OCI-LY3 (cell line): ENCODE data around the gene TNFRSF21.

ENCODE experiments used
- H2AFZ ChIP-seq: fragments of 200-600, 300-600 bp; shearing (Covaris generic); 2 replicates; pipeline ENCODE4 v1.6.0; 2014; ENCODE audit warnings: antibody characterized with exemption, low read depth, low read length
- H3K27ac ChIP-seq: fragments of 200-600, 300-600 bp; sonication (generic); 2 replicates; pipeline ENCODE4 v1.5.1; 2014; ENCODE audit warnings: mild to moderate bottlenecking, low read length, moderate library complexity, mixed read lengths
- H3K27me3 ChIP-seq: fragments of 200-600, 300-600 bp; sonication (generic); 2 replicates; pipeline ENCODE4 v1.6.1; 2014; ENCODE audit warnings: low read depth, low read length, mixed read lengths
- H3K36me3 ChIP-seq: fragments of 200-600, 300-600 bp; sonication (generic); replicated peaks from 2 replicates; pipeline ENCODE3; 2014; ENCODE audit warnings: low read depth, low read length, mixed read lengths
- H3K4me1 ChIP-seq: fragments of 300-600, 200-600 bp; sonication (generic); 2 replicates; pipeline ENCODE4 v1.6.1; 2014; ENCODE audit warnings: low read length, mixed read lengths
- H3K4me2 ChIP-seq: fragments of 200-600, 300-600 bp; sonication (generic); 2 replicates; pipeline ENCODE4 v1.6.1; 2014; ENCODE audit warnings: low read length, mixed read lengths
- H3K4me3 ChIP-seq: fragments of 300-600, 200-600 bp; sonication (generic); 2 replicates; pipeline ENCODE4 v1.5.1; 2014; ENCODE audit warnings: antibody characterized with exemption, mild to moderate bottlenecking, low read length, moderate library complexity
- H3K79me2 ChIP-seq: fragments of 300-600, 200-600 bp; shearing (Covaris generic); 2 replicates; pipeline ENCODE4 v1.6.1; 2014; ENCODE audit warnings: mild to moderate bottlenecking, low read length, mixed read lengths
- H3K9ac ChIP-seq: fragments of 300-600, 200-600 bp; shearing (Covaris generic); 2 replicates; pipeline ENCODE4 v1.6.0; 2014; ENCODE audit warnings: mild to moderate bottlenecking, low read length, moderate library complexity
- H3K9me3 ChIP-seq: fragments of 200-600, 300-600 bp; shearing (Covaris generic); 2 replicates; pipeline ENCODE4 v1.6.1; 2014; ENCODE audit warnings: low read length, mixed read lengths; ENCODE audit not compliant: insufficient read depth
- H4K20me1 ChIP-seq: fragments of 200-600, 300-600 bp; sonication (generic); 2 replicates; pipeline ENCODE4 v1.6.1; 2016; ENCODE audit warnings: low read length, mixed read lengths; ENCODE audit not compliant: insufficient read depth
- EZH2phosphoT487 ChIP-seq: fragments of 200-600 bp; shearing (Covaris generic); IDR thresholded peaks from 2 replicates; pipeline ENCODE4 v1.6.1; 2018; ENCODE audit warnings: antibody characterized with exemption, mixed run types, low read depth
- TF ChIP-seq, protein P1 (sequence below): fragments of 200-600, 300-600 bp; sonication (generic); IDR thresholded peaks from 2 replicates; pipeline ENCODE4 v1.5.1; 2014; ENCODE audit warnings: antibody characterized with exemption, low read length, low read depth

The TNFRSF21 gene

DNA sequence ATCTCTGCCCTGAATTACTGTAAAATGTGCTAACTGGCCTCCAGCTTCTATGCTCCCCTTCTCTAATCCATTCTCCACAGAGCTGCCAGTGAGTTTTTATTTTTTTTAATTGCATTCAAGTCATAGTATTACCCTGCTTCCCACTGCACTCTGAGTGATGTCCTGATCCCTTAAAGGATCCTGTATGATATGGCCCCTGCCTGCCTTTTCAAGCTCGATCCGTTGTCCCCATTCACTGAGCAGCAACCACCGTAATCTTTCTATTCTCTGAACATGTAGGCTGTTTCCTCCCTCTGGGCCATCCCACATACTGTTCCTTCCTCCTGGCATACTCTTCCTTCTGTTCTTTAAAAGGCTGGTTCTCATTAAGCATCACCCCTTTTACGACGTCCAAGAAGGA is 9.3 kb downstream of the TNFRSF21 start:
- H2AFZ ChIP-seq, result no peak overlapping the region
- H3K4me3 ChIP-seq, result no peak overlapping the region
- H3K4me1 ChIP-seq, result peaks cover 41% of the 10 kb centered on the region
- 0 out of 2 replicates have a peak, but pooled peaks cover 4% of the 10 kb centered on the region for H4K20me1 ChIP-seq
- no peaks in the 10 kb centered on the region for H3K36me3 ChIP-seq
- H3K27ac ChIP-seq, result no peak overlapping the region
- no peaks in the 10 kb centered on the region for H3K9me3 ChIP-seq
- no peak overlapping the region for H3K9ac ChIP-seq
- no peaks in the 10 kb centered on the region for H3K27me3 ChIP-seq
- TF ChIP-seq, protein P1, sequence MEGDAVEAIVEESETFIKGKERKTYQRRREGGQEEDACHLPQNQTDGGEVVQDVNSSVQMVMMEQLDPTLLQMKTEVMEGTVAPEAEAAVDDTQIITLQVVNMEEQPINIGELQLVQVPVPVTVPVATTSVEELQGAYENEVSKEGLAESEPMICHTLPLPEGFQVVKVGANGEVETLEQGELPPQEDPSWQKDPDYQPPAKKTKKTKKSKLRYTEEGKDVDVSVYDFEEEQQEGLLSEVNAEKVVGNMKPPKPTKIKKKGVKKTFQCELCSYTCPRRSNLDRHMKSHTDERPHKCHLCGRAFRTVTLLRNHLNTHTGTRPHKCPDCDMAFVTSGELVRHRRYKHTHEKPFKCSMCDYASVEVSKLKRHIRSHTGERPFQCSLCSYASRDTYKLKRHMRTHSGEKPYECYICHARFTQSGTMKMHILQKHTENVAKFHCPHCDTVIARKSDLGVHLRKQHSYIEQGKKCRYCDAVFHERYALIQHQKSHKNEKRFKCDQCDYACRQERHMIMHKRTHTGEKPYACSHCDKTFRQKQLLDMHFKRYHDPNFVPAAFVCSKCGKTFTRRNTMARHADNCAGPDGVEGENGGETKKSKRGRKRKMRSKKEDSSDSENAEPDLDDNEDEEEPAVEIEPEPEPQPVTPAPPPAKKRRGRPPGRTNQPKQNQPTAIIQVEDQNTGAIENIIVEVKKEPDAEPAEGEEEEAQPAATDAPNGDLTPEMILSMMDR, result no peak
- TF ChIP-seq EZH2phosphoT487, result no peak
- no peak overlapping the region for H3K4me2 ChIP-seq
- peaks cover 89% of the 10 kb centered on the region for H3K79me2 ChIP-seq

DNA sequence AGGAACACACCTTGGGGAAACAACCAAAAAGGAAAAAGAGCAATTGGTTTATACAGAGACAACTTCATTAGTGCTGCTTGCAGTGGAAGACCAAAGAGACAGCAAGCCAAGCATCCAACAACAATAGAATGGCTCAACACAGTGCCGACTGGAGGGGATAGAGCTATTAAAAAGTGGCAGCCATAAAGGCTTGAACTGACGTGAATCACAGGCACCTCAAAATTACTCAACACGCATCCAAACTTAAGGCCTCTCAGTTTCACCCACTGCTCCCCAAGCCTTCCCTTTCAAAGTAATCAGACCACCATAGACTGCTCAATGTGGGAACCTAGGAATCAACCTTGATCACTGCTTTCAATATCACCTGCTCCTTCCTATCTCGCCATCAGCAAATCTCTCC is 9.7 kb downstream of the TNFRSF21 start:
- no peak for TF ChIP-seq EZH2phosphoT487
- TF ChIP-seq, protein P1, result no peak

DNA sequence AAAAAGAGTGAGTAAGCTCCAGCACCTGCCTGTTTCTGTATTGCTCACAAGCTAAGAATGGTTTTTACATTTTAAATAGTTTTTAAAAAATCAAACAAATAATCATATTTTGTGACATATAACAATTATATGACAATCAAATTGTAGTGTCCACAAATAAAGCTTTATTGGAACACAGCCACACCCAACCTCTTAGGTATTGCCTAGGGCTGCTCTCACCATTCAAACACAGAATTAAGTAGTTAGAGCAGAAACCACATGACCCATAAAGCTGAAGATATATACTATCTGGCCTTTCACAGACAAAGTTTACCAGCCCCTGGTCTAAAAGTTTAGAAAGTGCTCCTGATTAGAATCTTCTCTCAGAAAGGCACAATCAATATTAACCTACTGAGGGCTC is 11.2 kb downstream of the TNFRSF21 start:
- no peak overlapping the region for H3K27ac ChIP-seq
- H3K79me2 ChIP-seq, result peaks cover 89% of the 10 kb centered on the region
- TF ChIP-seq, protein P1, result no peak
- no peak for TF ChIP-seq EZH2phosphoT487
- H3K4me1 ChIP-seq, result peaks cover 36% of the 10 kb centered on the region
- H3K4me3 ChIP-seq, result no peak overlapping the region
- no peak overlapping the region for H3K9ac ChIP-seq
- no peak overlapping the region for H3K4me2 ChIP-seq
- no peaks in the 10 kb centered on the region for H3K27me3 ChIP-seq
- H2AFZ ChIP-seq, result no peak overlapping the region
- H4K20me1 ChIP-seq, result 0 out of 2 replicates have a peak, but pooled peaks cover 4% of the 10 kb centered on the region
- no peaks in the 10 kb centered on the region for H3K36me3 ChIP-seq
- H3K9me3 ChIP-seq, result no peaks in the 10 kb centered on the region

More for the DNA sequence above, 9.7 kb downstream of the TNFRSF21 start:
- peaks cover 89% of the 10 kb centered on the region for H3K79me2 ChIP-seq
- H3K36me3 ChIP-seq, result no peaks in the 10 kb centered on the region
- no peak overlapping the region for H3K27ac ChIP-seq
- no peak overlapping the region for H3K4me2 ChIP-seq
- H3K4me1 ChIP-seq, result peaks cover 41% of the 10 kb centered on the region
- H3K4me3 ChIP-seq, result no peak overlapping the region
- no peaks in the 10 kb centered on the region for H3K9me3 ChIP-seq
- H2AFZ ChIP-seq, result no peak overlapping the region
- no peaks in the 10 kb centered on the region for H3K27me3 ChIP-seq
- 0 out of 2 replicates have a peak, but pooled peaks cover 4% of the 10 kb centered on the region for H4K20me1 ChIP-seq
- no peak overlapping the region for H3K9ac ChIP-seq

DNA sequence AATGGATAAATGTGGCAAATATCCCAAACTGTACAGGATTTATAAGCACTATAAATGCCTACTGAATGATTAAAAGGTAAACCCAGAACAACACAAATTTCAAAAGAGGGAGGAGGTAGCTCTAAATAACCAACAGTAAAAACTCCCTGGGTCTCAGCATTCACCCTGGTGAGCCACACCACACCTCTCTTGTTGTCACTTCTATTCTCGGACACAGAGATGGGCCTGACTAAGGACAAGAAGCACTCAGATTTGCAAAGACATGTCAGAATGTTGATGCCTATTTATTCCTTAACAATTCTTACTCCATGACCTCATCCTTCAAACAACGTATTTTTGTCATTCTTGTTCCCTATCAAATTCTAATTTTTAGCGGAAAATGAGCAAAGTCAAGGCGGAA is 14.7 kb downstream of the TNFRSF21 start:
- Histone ChIP-seq H3K27me3 (no peaks in the 10 kb centered on the region), H3K79me2 (peaks cover 85% of the 10 kb centered on the region), H4K20me1 (0 out of 2 replicates have a peak, but pooled peaks cover 3% of the 10 kb centered on the region), H3K9ac (no peak overlapping the region), H3K4me2 (no peak overlapping the region), H3K4me1 (peaks cover 10% of the 10 kb centered on the region), H2AFZ (no peak overlapping the region), H3K27ac (no peak overlapping the region), H3K4me3 (no peak overlapping the region), H3K36me3 (peaks cover 26% of the 10 kb centered on the region), H3K9me3 (peaks cover 23% of the 10 kb centered on the region; the same call in 1 of the 2 replicates)
- TF ChIP-seq, protein P1, result no peak
- no peak for TF ChIP-seq EZH2phosphoT487
